Activated CD4-positive, alpha-beta memory T cell treated with anti-CD3 and anti-CD28 coated beads for 36 hours (primary cell): ENCODE measurements around the gene SND1. TPM values are rescaled to one million over a fixed set of nuclear protein-coding genes. Genes with fewer than 3 reads are reported as not detected.

Source experiments
- CTCF ChIA-PET: fragments of 350-600 bp; sonication (Branson Sonifier 250); formaldehyde crosslinking; loops from one replicate; lab custom pipeline; 2021; ENCODE audit warnings: antibody characterized with exemption, inconsistent platforms; lab: Charles Lee
- POLR2A ChIA-PET: fragments of 350-600 bp; sonication (Branson Sonifier 250); formaldehyde crosslinking; loops from one replicate; lab custom pipeline; 2021; ENCODE audit warnings: antibody characterized with exemption; lab: Charles Lee
- DNase-seq: peaks from one replicate; pipeline ENCODE4 v3.0.0-alpha.2; 2020
- H3K27ac Mint-ChIP-seq: one replicate; pipeline ENCODE4 v1.8.0; 2021; ENCODE audit warnings: mixed read lengths
- H3K27me3 Mint-ChIP-seq: one replicate; pipeline ENCODE4 v1.8.0; 2021; ENCODE audit warnings: mixed read lengths
- H3K36me3 Mint-ChIP-seq: one replicate; pipeline ENCODE4 v1.8.0; 2021; ENCODE audit warnings: mixed read lengths
- H3K4me1 Mint-ChIP-seq: one replicate; pipeline ENCODE4 v1.8.0; 2021; ENCODE audit warnings: low read depth, mixed read lengths
- H3K4me3 Mint-ChIP-seq: one replicate; pipeline ENCODE4 v1.8.0; 2021; ENCODE audit warnings: mild to moderate bottlenecking, mixed read lengths
- H3K9me3 Mint-ChIP-seq: one replicate; pipeline ENCODE4 v1.8.0; 2021; ENCODE audit warnings: mixed read lengths
- intact Hi-C: fragments of 100-400 bp; cut with micrococcal nuclease; formaldehyde crosslinking; loops from one replicate; pipeline ENCODE4 v1.15.1; 2023
- total RNA-seq, 2 experiments: library from RNA; stranded (reverse); gene quantifications; one replicate each; pipeline ENCODE4 v1.2.3, GENCODE V29; 2021

The SND1 gene
- total RNA-seq, 2 experiments from 2014 or later, result 208 to 235 TPM

- H3K4me3 Mint-ChIP-seq, result no peak overlapping the region
- peaks cover 13% of the 10 kb centered on the region for H3K4me1 Mint-ChIP-seq
- peaks cover 28% of the 10 kb centered on the region for H3K9me3 Mint-ChIP-seq
- CTCF ChIA-PET, result no interaction called here
- no peaks in the 10 kb centered on the region for H3K27me3 Mint-ChIP-seq
- H3K36me3 Mint-ChIP-seq, result peaks cover 56% of the 10 kb centered on the region
- POLR2A ChIA-PET, result interaction anchor here (0.6 kb wide), 1 partner anchor 19 kb away, joined by 3 read pairs; no protein-coding TSS in a partner anchor
- no peak for DNase-seq
- no peak overlapping the region for H3K27ac Mint-ChIP-seq
- intact Hi-C loops, result no loop called here
These were observed 327.2 kb downstream of the SND1 start for GRCh38 chr7:127979113-127979727.

GRCh38 chr7:127979728-127980126 is 327.7 kb downstream of the SND1 start:
- ChIA-PET POLR2A (interaction anchor here (0.6 kb wide), 1 partner anchor 20 kb away, joined by 3 read pairs; no protein-coding TSS in a partner anchor), CTCF (no interaction called here)
- no peak for DNase-seq
- Mint-ChIP-seq H3K9me3 (peaks cover 28% of the 10 kb centered on the region), H3K4me1 (peaks cover 13% of the 10 kb centered on the region), H3K36me3 (peaks cover 52% of the 10 kb centered on the region), H3K27me3 (no peaks in the 10 kb centered on the region), H3K27ac (no peak overlapping the region), H3K4me3 (no peak overlapping the region)
- intact Hi-C loops, result no loop called here

GRCh38 chr7:127980901-127981300 is 328.9 kb downstream of the SND1 start:
- Mint-ChIP-seq H3K4me3 (no peak overlapping the region), H3K4me1 (peaks cover 13% of the 10 kb centered on the region), H3K9me3 (peaks cover 28% of the 10 kb centered on the region), H3K36me3 (peaks cover 42% of the 10 kb centered on the region), H3K27ac (no peak overlapping the region), H3K27me3 (no peaks in the 10 kb centered on the region)
- no peak for DNase-seq
- ChIA-PET POLR2A (no interaction called here), CTCF (interaction anchor here (1.0 kb wide), 1 partner anchor 188 kb away, joined by 4 read pairs; no protein-coding TSS in a partner anchor)
- intact Hi-C loops, result no loop called here

GRCh38 chr7:127981965-127982364 is 330.0 kb downstream of the SND1 start:
- H3K4me1 Mint-ChIP-seq, result peaks cover 13% of the 10 kb centered on the region
- ChIA-PET POLR2A (no interaction called here), CTCF (no interaction called here)

GRCh38 chr7:127983804-127984332 is 331.9 kb downstream of the SND1 start:
- CTCF ChIA-PET, result interaction anchor here (0.9 kb wide), 1 partner anchor 276 kb away, joined by 4 read pairs; no protein-coding TSS in a partner anchor
- H3K27ac Mint-ChIP-seq, result peak overlapping the region; percentile 1
- no peak overlapping the region for H3K4me3 Mint-ChIP-seq

More at GRCh38 chr7:127981965-127982364, 330.0 kb downstream of the SND1 start:
- Mint-ChIP-seq H3K36me3 (peaks cover 33% of the 10 kb centered on the region), H3K9me3 (peaks cover 22% of the 10 kb centered on the region), H3K27ac (no peak overlapping the region), H3K4me3 (no peak overlapping the region), H3K27me3 (no peaks in the 10 kb centered on the region)
- DNase-seq, result no peak
- intact Hi-C loops, result no loop called here

GRCh38 chr7:127986581-127987521 is 334.9 kb downstream of the SND1 start:
- no peaks in the 10 kb centered on the region for H3K9me3 Mint-ChIP-seq
- H3K27ac Mint-ChIP-seq, result no peak overlapping the region
- peaks cover 13% of the 10 kb centered on the region for H3K36me3 Mint-ChIP-seq
- intact Hi-C loops, result no loop called here
- H3K4me1 Mint-ChIP-seq, result peaks cover 10% of the 10 kb centered on the region
- no peaks in the 10 kb centered on the region for H3K27me3 Mint-ChIP-seq
- H3K4me3 Mint-ChIP-seq, result no peak overlapping the region
- POLR2A ChIA-PET, result no interaction called here
- CTCF ChIA-PET, result no interaction called here
- DNase-seq, result no peak

More at GRCh38 chr7:127983804-127984332, 331.9 kb downstream of the SND1 start:
- H3K27me3 Mint-ChIP-seq, result no peaks in the 10 kb centered on the region
- intact Hi-C loops, result no loop called here
- peaks cover 7% of the 10 kb centered on the region for H3K9me3 Mint-ChIP-seq
- POLR2A ChIA-PET, result no interaction called here
- peaks cover 13% of the 10 kb centered on the region for H3K4me1 Mint-ChIP-seq
- DNase-seq, result peak; percentile 13
- H3K36me3 Mint-ChIP-seq, result peaks cover 19% of the 10 kb centered on the region

- POLR2A ChIA-PET, result no interaction called here
- no peak overlapping the region for H3K4me3 Mint-ChIP-seq
- intact Hi-C loops, result no loop called here
- H3K9me3 Mint-ChIP-seq, result no peaks in the 10 kb centered on the region
- no peak for DNase-seq
- H3K27me3 Mint-ChIP-seq, result no peaks in the 10 kb centered on the region
- no peak overlapping the region for H3K27ac Mint-ChIP-seq
- peaks cover 31% of the 10 kb centered on the region for H3K36me3 Mint-ChIP-seq
- peaks cover 3% of the 10 kb centered on the region for H3K4me1 Mint-ChIP-seq
- CTCF ChIA-PET, result no interaction called here
These were observed 336.8 kb downstream of the SND1 start for GRCh38 chr7:127988751-127989150.

GRCh38 chr7:127993317-127993716 is 341.3 kb downstream of the SND1 start:
- Mint-ChIP-seq H3K36me3 (peaks cover 49% of the 10 kb centered on the region), H3K27ac (no peak overlapping the region), H3K4me1 (no peaks in the 10 kb centered on the region), H3K4me3 (no peak overlapping the region), H3K9me3 (no peaks in the 10 kb centered on the region), H3K27me3 (no peaks in the 10 kb centered on the region)
- intact Hi-C loops, result no loop called here
- CTCF ChIA-PET, result no interaction called here
- DNase-seq, result no peak
- POLR2A ChIA-PET, result no interaction called here

GRCh38 chr7:127993987-127994386 is 342.0 kb downstream of the SND1 start:
- H3K4me3 Mint-ChIP-seq, result no peak overlapping the region
- no peaks in the 10 kb centered on the region for H3K9me3 Mint-ChIP-seq
- H3K27me3 Mint-ChIP-seq, result no peaks in the 10 kb centered on the region
- ChIA-PET CTCF (no interaction called here), POLR2A (no interaction called here)
- H3K4me1 Mint-ChIP-seq, result no peaks in the 10 kb centered on the region
- peaks cover 52% of the 10 kb centered on the region for H3K36me3 Mint-ChIP-seq
- H3K27ac Mint-ChIP-seq, result no peak overlapping the region
- intact Hi-C loops, result no loop called here
- DNase-seq, result no peak

- Mint-ChIP-seq H3K27me3 (no peaks in the 10 kb centered on the region), H3K36me3 (peaks cover 55% of the 10 kb centered on the region), H3K4me3 (no peak overlapping the region), H3K9me3 (no peaks in the 10 kb centered on the region), H3K4me1 (no peaks in the 10 kb centered on the region), H3K27ac (no peak overlapping the region)
- DNase-seq, result no peak
- POLR2A ChIA-PET, result interaction anchor here (0.6 kb wide), 1 partner anchor 74 kb away, joined by 3 read pairs; no protein-coding TSS in a partner anchor
- intact Hi-C loops, result no loop called here
- CTCF ChIA-PET, result no interaction called here
These were observed 343.3 kb downstream of the SND1 start for GRCh38 chr7:127995156-127995880.

GRCh38 chr7:127995881-127996215 is 343.9 kb downstream of the SND1 start:
- ChIA-PET CTCF (no interaction called here), POLR2A (interaction anchor here (0.6 kb wide), 1 partner anchor 75 kb away, joined by 3 read pairs; no protein-coding TSS in a partner anchor)
- peaks cover 57% of the 10 kb centered on the region for H3K36me3 Mint-ChIP-seq

More at GRCh38 chr7:127995881-127996215, 343.9 kb downstream of the SND1 start:
- intact Hi-C loops, result no loop called here
- H3K27me3 Mint-ChIP-seq, result no peaks in the 10 kb centered on the region
- H3K27ac Mint-ChIP-seq, result no peak overlapping the region
- H3K9me3 Mint-ChIP-seq, result no peaks in the 10 kb centered on the region
- DNase-seq, result no peak
- peaks cover under 1% of the 10 kb centered on the region for H3K4me1 Mint-ChIP-seq
- H3K4me3 Mint-ChIP-seq, result no peak overlapping the region
